Effector memory CD4-positive, alpha-beta T cell (primary cell): ENCODE measurements around the gene NRCAM.

Experiments used
- DNase-seq, 3 donors: peaks; one replicate each; pipeline ENCODE4 v3.0.0-alpha.2; 2020
- H3K27ac ChIP-seq: 2 replicates; pipeline ENCODE4 v1.7.0; 2013; ENCODE audit warnings: mild to moderate bottlenecking, low read length, moderate library complexity; ENCODE audit not compliant: insufficient read depth, poor library complexity, severe bottlenecking
- H3K27me3 ChIP-seq: replicated peaks from 2 replicates; pipeline ENCODE4 v1.7.0; 2013; ENCODE audit warnings: mild to moderate bottlenecking, low read length; ENCODE audit not compliant: insufficient read depth, control insufficient read depth, poor library complexity, severe bottlenecking
- H3K36me3 ChIP-seq: 2 replicates; pipeline ENCODE4 v1.7.0; 2013; ENCODE audit warnings: mild to moderate bottlenecking, low read length, moderate library complexity; ENCODE audit not compliant: control insufficient read depth, insufficient read depth
- H3K4me1 ChIP-seq: 2 replicates; pipeline ENCODE4 v1.7.0; 2013; ENCODE audit warnings: low read length, mild to moderate bottlenecking; ENCODE audit not compliant: control insufficient read depth, insufficient read depth, poor library complexity, severe bottlenecking
- H3K4me3 ChIP-seq: 2 replicates; pipeline ENCODE4 v1.7.0; 2013; ENCODE audit warnings: low read length, low read depth, mild to moderate bottlenecking; ENCODE audit not compliant: insufficient read depth, poor library complexity, severe bottlenecking
- H3K9me3 ChIP-seq: 2 replicates; pipeline ENCODE4 v1.7.0; 2013; ENCODE audit warnings: mild to moderate bottlenecking, low read length, moderate library complexity; ENCODE audit not compliant: control insufficient read depth

The NRCAM gene

GRCh38 chr7:108189733-108190388 is 266.4 kb downstream of the NRCAM start:
- no peaks in the 10 kb centered on the region for H3K4me1 ChIP-seq
- no peaks in the 10 kb centered on the region for H3K27me3 ChIP-seq
- H3K9me3 ChIP-seq, result no peaks in the 10 kb centered on the region
- H3K27ac ChIP-seq, result no peak overlapping the region
- no peaks in the 10 kb centered on the region for H3K36me3 ChIP-seq
- H3K4me3 ChIP-seq, result no peak overlapping the region
- DNase-seq, result no peak

- Histone ChIP-seq H3K36me3 (no peaks in the 10 kb centered on the region), H3K27ac (no peak overlapping the region), H3K4me1 (no peaks in the 10 kb centered on the region)
These were observed 267.5 kb downstream of the NRCAM start for GRCh38 chr7:108188724-108189123.

GRCh38 chr7:108181073-108181985 is 274.9 kb downstream of the NRCAM start:
- Histone ChIP-seq H3K4me3 (no peak overlapping the region), H3K36me3 (no peaks in the 10 kb centered on the region), H3K9me3 (no peaks in the 10 kb centered on the region), H3K27me3 (no peaks in the 10 kb centered on the region), H3K4me1 (no peaks in the 10 kb centered on the region), H3K27ac (no peak overlapping the region)
- no peak for DNase-seq

More at GRCh38 chr7:108188724-108189123, 267.5 kb downstream of the NRCAM start:
- H3K9me3 ChIP-seq, result no peaks in the 10 kb centered on the region
- H3K27me3 ChIP-seq, result no peaks in the 10 kb centered on the region
- no peak for DNase-seq
- no peak overlapping the region for H3K4me3 ChIP-seq

- Histone ChIP-seq H3K36me3 (no peaks in the 10 kb centered on the region), H3K27me3 (no peaks in the 10 kb centered on the region), H3K9me3 (no peaks in the 10 kb centered on the region), H3K4me1 (no peaks in the 10 kb centered on the region), H3K4me3 (no peak overlapping the region), H3K27ac (no peak overlapping the region)
- DNase-seq, result no peak
These were observed 277.8 kb downstream of the NRCAM start for GRCh38 chr7:108178398-108178797.

GRCh38 chr7:108171164-108171563 is 285.1 kb downstream of the NRCAM start:
- H3K4me3 ChIP-seq, result no peak overlapping the region
- no peaks in the 10 kb centered on the region for H3K27me3 ChIP-seq
- H3K27ac ChIP-seq, result no peak overlapping the region
- H3K36me3 ChIP-seq, result no peaks in the 10 kb centered on the region
- no peaks in the 10 kb centered on the region for H3K4me1 ChIP-seq
- DNase-seq, result no peak
- H3K9me3 ChIP-seq, result no peaks in the 10 kb centered on the region

GRCh38 chr7:108170251-108170650 is 286.0 kb downstream of the NRCAM start:
- no peaks in the 10 kb centered on the region for H3K27me3 ChIP-seq
- DNase-seq, result no peak
- H3K36me3 ChIP-seq, result no peaks in the 10 kb centered on the region
- no peaks in the 10 kb centered on the region for H3K4me1 ChIP-seq
- H3K9me3 ChIP-seq, result no peaks in the 10 kb centered on the region
- H3K4me3 ChIP-seq, result no peak overlapping the region
- no peak overlapping the region for H3K27ac ChIP-seq

GRCh38 chr7:108167460-108167859 is 288.8 kb downstream of the NRCAM start:
- no peaks in the 10 kb centered on the region for H3K27me3 ChIP-seq
- DNase-seq, result no peak
- H3K4me3 ChIP-seq, result no peak overlapping the region
- H3K9me3 ChIP-seq, result no peaks in the 10 kb centered on the region
- H3K27ac ChIP-seq, result no peak overlapping the region
- H3K36me3 ChIP-seq, result no peaks in the 10 kb centered on the region
- no peaks in the 10 kb centered on the region for H3K4me1 ChIP-seq

GRCh38 chr7:108166687-108167086 is 289.5 kb downstream of the NRCAM start:
- no peaks in the 10 kb centered on the region for H3K9me3 ChIP-seq
- H3K4me3 ChIP-seq, result no peak overlapping the region
- no peaks in the 10 kb centered on the region for H3K36me3 ChIP-seq
- H3K27ac ChIP-seq, result no peak overlapping the region
- no peaks in the 10 kb centered on the region for H3K27me3 ChIP-seq
- DNase-seq, result no peak
- H3K4me1 ChIP-seq, result no peaks in the 10 kb centered on the region

- no peak overlapping the region for H3K27ac ChIP-seq
- no peaks in the 10 kb centered on the region for H3K27me3 ChIP-seq
- H3K36me3 ChIP-seq, result no peaks in the 10 kb centered on the region
- no peak overlapping the region for H3K4me3 ChIP-seq
- DNase-seq, result no peak
- H3K9me3 ChIP-seq, result no peaks in the 10 kb centered on the region
- no peaks in the 10 kb centered on the region for H3K4me1 ChIP-seq
These were observed 290.5 kb downstream of the NRCAM start for GRCh38 chr7:108165723-108166122.

GRCh38 chr7:108164946-108165345 is 291.3 kb downstream of the NRCAM start:
- Histone ChIP-seq H3K4me1 (no peaks in the 10 kb centered on the region), H3K4me3 (no peak overlapping the region), H3K9me3 (no peaks in the 10 kb centered on the region), H3K27me3 (no peaks in the 10 kb centered on the region), H3K36me3 (no peaks in the 10 kb centered on the region), H3K27ac (no peak overlapping the region)
- no peak for DNase-seq
